ENCODE measurements around the gene UBE2E3.

DNA sequence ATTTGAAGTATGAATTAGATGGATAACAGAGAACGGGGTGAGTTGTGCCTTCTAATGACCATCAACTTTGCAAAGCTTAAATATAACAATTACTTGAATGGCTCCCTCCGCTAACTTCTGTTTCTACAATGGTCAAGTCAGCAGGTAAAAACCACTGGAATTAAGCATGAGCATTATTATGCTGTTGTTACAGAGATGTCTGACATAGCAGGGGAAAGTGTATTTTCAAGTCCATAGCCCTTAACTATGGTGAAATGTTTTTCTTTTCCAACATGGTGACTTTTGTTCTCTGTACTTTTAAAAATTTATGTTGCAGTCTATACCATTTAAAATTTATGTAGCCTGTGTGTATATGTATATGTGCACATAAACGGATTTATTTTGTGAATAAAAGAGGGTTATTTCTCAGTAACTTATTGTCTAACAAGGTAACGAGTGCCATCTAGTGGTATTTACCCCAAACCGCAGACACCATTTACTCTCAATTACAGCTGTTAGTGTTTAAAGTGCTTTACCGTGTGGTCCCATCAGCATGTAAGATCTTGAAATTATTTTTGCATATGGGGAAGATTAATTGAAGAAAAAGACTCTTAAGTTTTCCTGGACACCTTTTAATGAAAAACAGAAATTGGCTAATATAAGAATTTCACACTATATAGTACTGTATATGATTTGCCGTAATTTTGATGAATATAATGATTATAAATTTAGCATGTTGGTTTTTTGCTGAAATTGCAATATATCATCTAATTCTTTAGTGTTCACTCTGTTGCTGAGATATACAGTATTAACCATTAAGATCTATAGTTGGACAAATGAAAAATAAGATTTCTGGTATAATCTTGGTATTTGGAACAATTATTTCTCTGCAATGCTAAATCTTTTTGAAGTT is 78.2 kb downstream of the UBE2E3 start:
- TF ChIP-seq POLR2A (IDR thresholded peaks at IDR 0.05; ENCODE audit: low read length) (no peak), GATA1 (IDR thresholded peaks at IDR 0.05; ENCODE audit: low read depth, low read length) (no peak)

Data from erythroblast (primary cell).